Activated CD8-positive, alpha-beta T cell treated with anti-CD3 and anti-CD28 coated beads, Interleukin-2, amount 10 ng/mL, durations not matched to agents 7 days and 5 days (primary cell): ENCODE measurements around the gene MRFAP1. TPM values are rescaled to one million over a fixed set of nuclear protein-coding genes. Genes with fewer than 3 reads are reported as not detected.

Source experiments
- ATAC-seq: fragments of 150-1000 bp; cut with Tn5 transposase; one replicate; pipeline ENCODE4 v1.10.0; 2021; ENCODE audit warnings: moderate library complexity
- CTCF ChIA-PET: fragments of 350-600 bp; sonication (Branson Sonifier 250); formaldehyde crosslinking; loops from one replicate; lab custom pipeline; 2021; ENCODE audit warnings: antibody characterized with exemption; lab: Charles Lee
- POLR2A ChIA-PET: fragments of 350-600 bp; sonication (Branson Sonifier 250); formaldehyde crosslinking; loops from one replicate; lab custom pipeline; 2021; ENCODE audit warnings: antibody characterized with exemption; lab: Charles Lee
- DNase-seq: peaks from one replicate; pipeline ENCODE4 v3.0.0-alpha.2; 2020
- H3K27ac Mint-ChIP-seq: one replicate; pipeline ENCODE4 v1.8.0; 2021; ENCODE audit warnings: mild to moderate bottlenecking, mixed read lengths
- H3K27me3 Mint-ChIP-seq: one replicate; pipeline ENCODE4 v1.8.0; 2021; ENCODE audit warnings: low read depth, mixed read lengths
- H3K36me3 Mint-ChIP-seq: one replicate; pipeline ENCODE4 v1.8.0; 2021; ENCODE audit warnings: low read depth, mixed read lengths
- H3K4me1 Mint-ChIP-seq: one replicate; pipeline ENCODE4 v1.8.0; 2021; ENCODE audit warnings: low read depth, mixed read lengths
- H3K4me3 Mint-ChIP-seq: one replicate; pipeline ENCODE4 v1.8.0; 2021; ENCODE audit warnings: mild to moderate bottlenecking, mixed read lengths
- H3K9me3 Mint-ChIP-seq: one replicate; pipeline ENCODE4 v1.8.0; 2022; ENCODE audit warnings: mixed read lengths; ENCODE audit not compliant: insufficient read depth
- total RNA-seq, 2 experiments: library from RNA; stranded (reverse); gene quantifications; one replicate each; pipeline ENCODE4 v1.2.3, GENCODE V29; 2021

Gene MRFAP1
- total RNA-seq, 2 experiments from 2014 or later: 105 TPM

DNA sequence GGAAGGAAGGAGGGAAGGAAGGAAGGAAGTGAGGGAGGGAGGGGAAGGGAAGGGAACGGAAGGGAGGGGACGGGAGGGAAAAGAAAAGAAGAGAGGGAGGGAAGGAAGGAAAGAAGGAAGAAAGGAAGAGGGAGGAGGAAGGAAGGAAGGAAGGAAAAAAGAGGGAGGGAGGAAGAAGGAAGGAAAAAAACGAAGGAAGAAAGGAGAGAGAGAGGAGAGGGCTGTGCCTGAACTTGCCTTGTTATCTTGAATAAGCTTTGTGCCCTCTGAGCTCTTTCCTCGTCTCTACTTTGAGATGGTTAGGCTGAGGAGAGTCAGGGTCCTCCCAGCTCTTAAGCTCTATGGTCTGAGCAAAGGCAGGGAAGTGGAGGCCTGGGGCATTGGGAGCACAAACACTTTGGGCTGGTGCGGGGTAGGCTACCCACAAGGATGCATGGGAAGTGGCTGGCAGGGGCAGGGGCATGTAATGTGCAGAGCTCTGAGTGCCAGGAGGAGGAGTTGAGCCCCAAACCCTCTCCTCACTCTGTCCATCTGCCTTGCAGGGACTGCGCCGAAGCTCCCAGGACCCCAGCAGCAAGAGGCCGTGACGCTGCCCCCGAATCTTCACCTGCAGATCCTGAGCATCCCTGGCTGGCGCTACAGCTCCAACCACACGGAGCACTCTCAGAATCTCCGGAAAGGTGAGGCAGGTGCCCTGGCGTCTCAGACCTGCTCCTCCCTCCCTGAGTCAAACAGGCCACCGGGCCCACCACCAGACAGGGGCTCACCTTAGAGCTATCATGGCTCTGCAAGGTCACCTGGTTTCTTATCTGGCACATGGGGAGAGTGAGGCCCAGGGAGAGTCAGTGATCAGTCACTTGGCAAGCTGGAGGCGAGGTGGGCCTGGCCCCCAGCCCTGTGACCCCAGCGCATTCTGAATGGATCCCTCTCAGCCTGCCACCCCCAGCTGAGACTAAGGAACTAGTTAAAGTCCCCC is 26.5 kb upstream of the MRFAP1 start:
- no peaks in the 10 kb centered on the region for H3K27me3 Mint-ChIP-seq
- no peak overlapping the region for H3K27ac Mint-ChIP-seq
- DNase-seq (no peak), ATAC-seq (no peak)
- H3K9me3 Mint-ChIP-seq: no peaks in the 10 kb centered on the region
- H3K4me3 Mint-ChIP-seq: no peak overlapping the region
- H3K4me1 Mint-ChIP-seq: peaks cover 5% of the 10 kb centered on the region
- H3K36me3 Mint-ChIP-seq: peaks cover 47% of the 10 kb centered on the region
- CTCF ChIA-PET: no interaction called here
- POLR2A ChIA-PET: no interaction called here

DNA sequence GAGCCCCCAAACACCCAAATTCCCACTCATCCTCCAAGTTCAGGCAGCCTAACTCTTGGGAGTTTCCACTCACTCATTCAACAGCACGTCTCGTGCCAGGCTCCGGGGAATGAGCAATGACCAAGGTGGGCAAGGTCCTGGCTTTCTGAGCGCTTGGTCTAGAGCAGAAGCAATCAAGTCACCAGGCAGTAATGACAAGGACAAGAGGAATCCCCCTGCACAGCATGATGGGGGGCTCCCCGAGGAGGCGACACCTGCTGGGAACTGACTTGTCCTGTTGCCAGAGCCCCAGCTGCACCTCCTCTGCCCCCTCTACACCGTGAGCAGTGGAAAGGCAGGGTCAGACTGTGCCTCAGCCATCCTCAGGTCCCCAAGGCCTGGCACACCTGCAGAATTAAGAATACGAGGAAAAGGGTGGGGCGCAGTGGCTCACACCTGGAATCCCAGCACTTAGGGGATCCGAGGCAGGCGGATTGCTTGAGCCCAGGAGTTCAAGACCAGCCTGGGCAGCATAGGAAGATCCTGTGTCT is 25.7 kb upstream of the MRFAP1 start:
- H3K4me1 Mint-ChIP-seq: no peaks in the 10 kb centered on the region
- no peaks in the 10 kb centered on the region for H3K9me3 Mint-ChIP-seq
- no peak overlapping the region for H3K27ac Mint-ChIP-seq
- peaks cover 47% of the 10 kb centered on the region for H3K36me3 Mint-ChIP-seq
- ChIA-PET POLR2A (no interaction called here), CTCF (no interaction called here)
- H3K4me3 Mint-ChIP-seq: no peak overlapping the region
- DNase-seq: no peak
- H3K27me3 Mint-ChIP-seq: no peaks in the 10 kb centered on the region
- ATAC-seq: no peak

DNA sequence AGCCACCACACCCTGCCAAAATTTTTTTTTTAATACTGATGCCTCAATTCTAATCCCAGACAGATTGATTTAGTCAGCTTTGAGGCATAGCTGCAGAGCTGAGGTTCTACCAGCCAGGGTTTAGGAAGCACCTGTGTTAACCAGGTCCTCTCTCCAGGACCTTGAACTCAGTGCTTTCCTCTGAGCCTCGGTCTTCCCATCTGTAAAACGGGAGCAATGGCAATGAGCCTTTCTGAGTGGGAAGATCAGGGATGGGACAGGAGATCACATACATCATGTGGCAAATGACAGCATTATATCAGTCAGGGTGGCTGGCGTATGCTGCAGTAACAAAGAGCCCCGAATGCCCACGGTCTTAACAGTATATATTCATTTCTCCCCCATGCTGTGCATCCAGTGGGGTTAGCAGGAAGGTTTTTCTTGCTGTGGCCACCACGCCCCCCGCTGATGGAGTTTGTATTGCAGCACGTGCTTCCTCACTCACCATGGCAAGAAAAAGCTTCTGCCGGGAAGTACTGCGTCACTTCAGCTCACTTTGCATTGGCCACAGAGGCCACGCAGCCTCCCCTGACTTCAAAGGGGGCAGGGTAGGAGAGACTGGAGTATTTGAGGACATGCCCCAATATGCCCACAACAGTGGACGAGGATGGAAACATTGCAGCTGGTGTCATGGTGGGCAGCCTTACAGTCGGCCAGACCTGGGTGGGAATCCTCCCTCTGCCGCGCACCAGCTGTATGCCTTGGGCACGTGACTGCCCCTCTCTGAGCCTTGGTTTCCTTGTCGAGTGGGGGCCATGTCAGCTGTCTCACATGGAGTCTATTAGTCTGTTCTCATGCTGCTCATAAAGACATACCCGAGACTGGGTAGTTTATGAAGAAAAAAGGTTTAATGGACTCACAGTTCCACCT is 24.1 kb upstream of the MRFAP1 start:
- DNase-seq (no peak), ATAC-seq (no peak)
- Mint-ChIP-seq H3K36me3 (peaks cover 49% of the 10 kb centered on the region), H3K27me3 (no peaks in the 10 kb centered on the region), H3K4me3 (no peak overlapping the region), H3K27ac (no peak overlapping the region), H3K4me1 (no peaks in the 10 kb centered on the region), H3K9me3 (no peaks in the 10 kb centered on the region)
- ChIA-PET POLR2A (no interaction called here), CTCF (no interaction called here)

DNA sequence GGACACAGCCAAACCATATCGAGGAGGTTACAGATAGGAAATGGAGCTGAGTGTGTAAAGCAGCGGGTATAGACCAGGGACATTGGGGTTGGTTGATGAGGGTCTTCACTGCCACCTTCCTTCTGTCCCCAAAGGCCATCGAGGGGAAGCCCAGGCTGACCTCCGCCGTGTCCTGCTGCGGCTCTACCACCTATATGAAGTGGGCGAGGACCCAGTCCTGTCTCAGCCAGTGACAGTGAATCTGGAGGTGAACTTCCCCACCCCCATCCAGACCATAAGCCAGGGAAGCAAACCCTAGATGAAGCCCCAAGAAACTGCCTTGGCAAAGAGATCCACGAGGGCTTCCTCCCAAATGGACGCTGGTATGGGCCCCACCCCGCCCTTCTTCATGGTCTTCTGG is 23.2 kb upstream of the MRFAP1 start:
- H3K27ac Mint-ChIP-seq: no peak overlapping the region
- peaks cover 46% of the 10 kb centered on the region for H3K36me3 Mint-ChIP-seq
- H3K27me3 Mint-ChIP-seq: no peaks in the 10 kb centered on the region
- ChIA-PET CTCF (no interaction called here), POLR2A (no interaction called here)
- DNase-seq (no peak), ATAC-seq (no peak)
- H3K4me3 Mint-ChIP-seq: no peak overlapping the region
- H3K4me1 Mint-ChIP-seq: no peaks in the 10 kb centered on the region
- no peaks in the 10 kb centered on the region for H3K9me3 Mint-ChIP-seq

DNA sequence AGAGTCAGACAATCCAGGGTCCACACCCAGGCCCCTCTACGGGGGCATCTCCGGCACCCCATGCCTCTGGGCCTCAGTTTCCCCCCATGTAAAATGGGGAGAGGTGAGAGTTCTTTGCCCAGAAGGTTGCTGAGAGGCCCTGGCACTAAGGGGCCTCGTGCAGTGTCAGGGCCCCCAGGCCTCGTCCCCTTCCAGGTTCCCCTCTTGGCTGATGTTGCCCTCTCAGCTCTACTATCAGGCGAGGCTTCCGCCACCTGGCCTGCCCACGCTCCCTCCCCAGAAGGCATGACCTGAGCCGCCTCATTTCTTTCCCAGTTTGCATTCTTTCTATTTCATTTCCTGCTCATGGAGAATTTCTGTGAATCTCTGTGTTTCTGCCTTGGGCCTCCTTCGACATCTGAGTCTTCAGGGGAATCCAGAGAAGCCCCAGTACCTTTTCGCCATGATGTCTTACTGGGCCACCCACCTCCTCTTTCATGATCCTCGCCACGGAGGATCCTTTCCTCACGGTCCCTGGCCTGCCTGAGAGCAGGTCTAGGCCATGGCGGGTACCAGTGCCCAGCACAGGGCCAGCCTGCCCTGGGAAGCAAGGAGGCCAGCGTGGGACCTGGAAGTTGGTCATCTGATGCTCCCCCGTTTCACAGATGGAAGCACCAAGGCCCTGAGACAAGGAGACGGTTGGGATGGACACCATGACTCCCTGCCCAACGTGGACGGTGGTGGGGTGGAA is 21.9 kb upstream of the MRFAP1 start:
- no peak for ATAC-seq
- Mint-ChIP-seq H3K27ac (no peak overlapping the region), H3K27me3 (no peaks in the 10 kb centered on the region), H3K4me3 (no peak overlapping the region), H3K4me1 (no peaks in the 10 kb centered on the region), H3K9me3 (no peaks in the 10 kb centered on the region), H3K36me3 (peaks cover 43% of the 10 kb centered on the region)
- DNase-seq: no peak
- CTCF ChIA-PET: no interaction called here
- POLR2A ChIA-PET: no interaction called here

DNA sequence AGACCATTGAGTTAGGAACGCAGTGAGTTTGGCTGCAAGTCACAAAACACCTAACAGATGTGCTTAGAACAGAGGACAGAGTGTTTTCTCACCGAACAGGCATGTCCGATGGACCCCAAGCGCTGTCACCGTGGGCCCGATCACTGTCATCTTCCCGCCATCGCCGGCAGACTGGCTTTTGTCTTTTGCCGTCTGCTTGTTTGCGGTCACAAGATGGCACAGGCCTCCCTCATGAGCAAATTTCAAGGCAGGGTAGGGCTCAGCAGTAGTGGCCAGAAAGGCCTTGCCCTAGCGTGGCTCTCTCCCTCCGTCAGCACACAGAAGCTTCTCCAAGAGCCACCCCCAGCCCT is 21.4 kb upstream of the MRFAP1 start:
- Mint-ChIP-seq H3K9me3 (no peaks in the 10 kb centered on the region), H3K27ac (no peak overlapping the region), H3K36me3 (peaks cover 39% of the 10 kb centered on the region), H3K27me3 (no peaks in the 10 kb centered on the region), H3K4me3 (no peak overlapping the region), H3K4me1 (no peaks in the 10 kb centered on the region)
- ATAC-seq (no peak), DNase-seq (no peak)
- ChIA-PET POLR2A (no interaction called here), CTCF (no interaction called here)

DNA sequence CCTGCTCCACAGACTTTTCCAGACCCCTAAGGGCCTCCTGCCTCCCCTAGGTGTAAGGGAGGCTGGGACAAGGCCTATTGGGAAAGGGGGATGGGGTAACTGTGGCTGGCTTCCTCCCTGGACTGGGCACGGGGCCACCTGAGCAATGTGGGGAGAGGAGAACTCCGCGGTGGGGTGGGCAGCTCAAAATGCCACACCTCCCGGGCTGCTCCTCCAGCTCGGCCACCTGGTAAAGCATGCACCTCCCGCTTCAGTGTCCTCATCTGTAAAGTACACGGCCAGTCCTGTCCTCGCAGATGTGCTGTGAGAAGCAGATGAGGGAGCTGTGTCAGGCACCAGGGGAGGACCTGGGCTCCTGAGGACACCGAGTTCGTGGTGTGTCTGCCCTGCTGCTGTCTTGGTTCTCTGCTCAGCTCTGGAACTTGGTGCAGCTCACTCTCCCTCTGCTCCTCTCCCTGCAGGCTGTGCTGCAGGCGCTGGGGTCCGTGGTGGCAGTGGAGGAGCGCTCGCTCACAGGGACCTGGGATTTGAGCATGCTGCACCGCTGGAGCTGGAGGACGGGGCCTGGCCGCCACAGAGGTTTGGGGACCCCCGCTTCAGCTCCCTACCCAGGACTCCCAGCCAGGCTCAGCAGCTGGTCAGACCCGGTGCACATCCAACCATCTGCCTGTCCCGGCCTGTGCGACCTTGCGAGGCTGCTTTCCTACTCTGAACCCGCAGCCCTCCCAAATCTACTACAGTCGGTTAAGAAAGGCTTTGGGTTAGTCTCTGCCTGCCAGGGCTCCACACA is 20.8 kb upstream of the MRFAP1 start:
- CTCF ChIA-PET: no interaction called here
- Mint-ChIP-seq H3K27ac (no peak overlapping the region), H3K4me1 (no peaks in the 10 kb centered on the region), H3K4me3 (no peak overlapping the region), H3K9me3 (no peaks in the 10 kb centered on the region), H3K36me3 (peaks cover 37% of the 10 kb centered on the region), H3K27me3 (no peaks in the 10 kb centered on the region)
- DNase-seq: no peak
- no peak for ATAC-seq
- POLR2A ChIA-PET: no interaction called here

DNA sequence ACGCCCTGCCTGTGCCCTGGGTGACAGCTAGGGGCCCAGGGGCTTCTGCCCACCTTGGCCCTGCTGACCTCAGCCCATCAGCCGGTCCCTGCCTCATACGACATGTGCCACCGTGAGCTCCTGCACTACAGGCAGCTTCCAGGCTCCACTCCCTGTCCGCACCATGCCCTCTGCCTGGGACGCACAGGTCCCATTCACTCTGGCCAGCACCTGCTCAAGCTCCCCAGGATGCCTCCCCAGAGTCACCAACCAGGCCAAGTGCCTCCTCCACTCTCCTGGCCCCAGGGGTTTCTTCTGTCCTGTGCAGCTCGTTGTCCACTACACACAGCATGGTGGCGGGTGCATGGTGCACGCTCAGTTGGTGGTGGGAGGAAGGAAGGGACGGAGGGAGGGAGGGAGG is 20.2 kb upstream of the MRFAP1 start:
- DNase-seq: no peak
- H3K27ac Mint-ChIP-seq: no peak overlapping the region

DNA sequence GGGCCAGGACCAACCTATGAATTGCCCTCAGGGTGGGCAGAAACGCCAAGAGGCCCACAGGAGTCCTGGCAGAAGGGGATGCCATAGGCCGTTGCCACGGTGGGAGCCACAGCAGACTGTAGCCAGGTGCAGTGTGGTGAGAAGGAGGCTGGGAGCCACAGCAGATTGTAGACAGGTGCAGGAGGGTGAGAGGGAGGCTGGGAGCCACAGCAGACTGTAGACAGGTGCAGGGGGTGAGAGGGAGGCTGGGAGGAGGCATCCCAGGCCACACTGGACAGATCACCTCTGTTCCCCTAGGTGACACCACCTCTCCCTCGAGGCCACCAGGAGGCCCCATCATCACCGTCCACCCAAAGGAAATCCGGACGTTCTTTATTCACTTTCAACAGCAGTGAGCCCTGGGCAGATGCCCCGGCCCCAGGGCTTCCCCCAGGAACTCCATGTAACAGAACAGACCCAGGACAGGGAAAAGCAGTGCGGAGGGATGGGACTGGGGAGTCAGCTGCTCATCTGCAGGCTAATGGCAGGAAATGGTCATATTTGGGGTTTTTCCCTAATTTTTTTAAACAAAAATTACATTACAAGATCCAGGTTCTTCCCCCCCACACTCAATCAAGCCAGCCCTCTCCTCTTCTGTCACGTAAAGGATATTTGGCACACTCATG is 19.5 kb upstream of the MRFAP1 start:
- Mint-ChIP-seq H3K36me3 (peaks cover 31% of the 10 kb centered on the region), H3K4me1 (no peaks in the 10 kb centered on the region), H3K4me3 (no peak overlapping the region), H3K27ac (no peak overlapping the region), H3K9me3 (no peaks in the 10 kb centered on the region), H3K27me3 (no peaks in the 10 kb centered on the region)
- no peak for ATAC-seq
- DNase-seq: no peak
- CTCF ChIA-PET: no interaction called here
- POLR2A ChIA-PET: no interaction called here

More for the DNA sequence above, 20.2 kb upstream of the MRFAP1 start:
- no peak for ATAC-seq
- POLR2A ChIA-PET: no interaction called here
- no peaks in the 10 kb centered on the region for H3K27me3 Mint-ChIP-seq
- no peak overlapping the region for H3K4me3 Mint-ChIP-seq
- peaks cover 34% of the 10 kb centered on the region for H3K36me3 Mint-ChIP-seq
- no peaks in the 10 kb centered on the region for H3K4me1 Mint-ChIP-seq
- CTCF ChIA-PET: no interaction called here
- H3K9me3 Mint-ChIP-seq: no peaks in the 10 kb centered on the region

DNA sequence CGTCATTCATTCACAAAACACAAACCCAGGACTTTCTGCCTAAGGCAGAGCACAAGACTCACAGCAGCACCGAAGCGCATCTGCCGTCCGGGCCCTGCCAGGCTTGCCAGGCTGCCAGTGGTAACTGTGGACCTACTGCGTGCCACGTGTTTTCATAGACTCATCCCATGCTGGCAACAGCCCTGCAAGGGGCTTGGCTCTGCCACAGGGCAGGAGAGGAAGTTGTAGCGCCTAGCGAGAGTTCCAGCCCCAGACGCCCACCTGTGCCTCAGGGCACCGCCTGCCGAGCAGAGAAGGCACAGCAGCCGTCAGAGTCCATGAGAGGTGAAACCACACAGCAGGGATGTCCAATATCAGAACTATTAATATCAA is 18.9 kb upstream of the MRFAP1 start:
- Mint-ChIP-seq H3K36me3 (peaks cover 26% of the 10 kb centered on the region), H3K27me3 (no peaks in the 10 kb centered on the region), H3K4me3 (no peak overlapping the region), H3K4me1 (no peaks in the 10 kb centered on the region), H3K27ac (no peak overlapping the region), H3K9me3 (no peaks in the 10 kb centered on the region)
- CTCF ChIA-PET: no interaction called here
- no peak for ATAC-seq
- no peak for DNase-seq
- POLR2A ChIA-PET: no interaction called here

DNA sequence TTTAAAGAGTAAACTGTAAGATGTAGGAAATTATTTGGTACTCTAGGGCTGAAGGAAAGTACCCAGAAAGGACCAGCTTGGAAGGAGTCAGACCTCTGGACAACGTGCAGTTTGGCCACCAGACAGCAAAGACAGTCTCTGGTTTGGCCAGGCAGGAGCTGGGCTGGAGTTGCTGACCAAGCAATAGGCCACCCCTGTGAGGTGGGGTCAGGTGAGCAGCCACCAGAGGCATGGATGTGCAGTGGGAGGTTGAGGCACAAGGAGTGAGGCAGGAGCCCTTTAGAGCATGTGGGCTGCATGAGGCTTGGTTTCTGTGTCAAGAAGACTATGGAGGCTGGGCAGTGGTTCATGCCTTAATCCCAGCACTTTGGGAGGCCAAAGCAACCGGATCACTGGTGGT is 17.7 kb upstream of the MRFAP1 start:
- peaks cover 15% of the 10 kb centered on the region for H3K36me3 Mint-ChIP-seq
- H3K27ac Mint-ChIP-seq: no peak overlapping the region
- no peak for DNase-seq
- H3K4me3 Mint-ChIP-seq: no peak overlapping the region
- H3K4me1 Mint-ChIP-seq: no peaks in the 10 kb centered on the region
- ChIA-PET CTCF (no interaction called here), POLR2A (no interaction called here)
- H3K9me3 Mint-ChIP-seq: no peaks in the 10 kb centered on the region
- ATAC-seq: no peak
- no peaks in the 10 kb centered on the region for H3K27me3 Mint-ChIP-seq
